H1 (cell line): Measurements from ENCODE around the gene LMX1B. TPM values are rescaled to one million over a fixed set of nuclear protein-coding genes. Genes with fewer than 3 reads are reported as not detected.

Experiments
- HDAC6 ChIP-seq: IDR thresholded peaks from one replicate; pipeline ENCODE4 v1.7.1; 2012; ENCODE audit warnings: low read depth, mild to moderate bottlenecking, inconsistent platforms, low read length, moderate library complexity
- polyA plus RNA-seq, 7 experiments: library from polyadenylated mRNA; depleted of rRNA in 3 of 7; stranded (reverse) in 5 of 7; unstranded in 2 of 7; fragments of >200 nt in 5 of 7; fragments of 200-250 nt in 2 of 7; gene quantifications; 1 replicate in 5 of 7; 2 replicates in 1 of 7; 4 replicates in 1 of 7; pipeline versions ENCODE4 v1.2.1 to v1.2.3, GENCODE V29; 2011 to 2013; ENCODE audit warnings: missing spikeins in 2 of 7, mixed read lengths in 2 of 7
- total RNA-seq: library from RNA; stranded (reverse); fragmentation: NEBNext Ultra II Directional; extraction: Animal tissue kit (Norgen Biotek cat#: 25700); gene quantifications from 2 replicates; pipeline ENCODE4 v1.2.1, GENCODE V29; 2021
- TF ChIP-seq, protein P1 (sequence below): fragments of 300-600 bp; sonication (generic); IDR thresholded peaks from 2 replicates; pipeline ENCODE4 v1.7.1; 2012; ENCODE audit warnings: low read length, moderate library complexity, mild to moderate bottlenecking, inconsistent platforms; ENCODE audit not compliant: insufficient replicate concordance
- TF ChIP-seq, protein P2 (sequence below): IDR thresholded peaks from 2 replicates; pipeline ENCODE4 v1.6.1; 2012; ENCODE audit warnings: inconsistent platforms

LMX1B gene
- total and polyA plus RNA-seq, 2 of the 8 experiments (the other 6 are each of a cell fraction or from before 2014, with no cell fraction given): 0.09 to 0.37 TPM

DNA sequence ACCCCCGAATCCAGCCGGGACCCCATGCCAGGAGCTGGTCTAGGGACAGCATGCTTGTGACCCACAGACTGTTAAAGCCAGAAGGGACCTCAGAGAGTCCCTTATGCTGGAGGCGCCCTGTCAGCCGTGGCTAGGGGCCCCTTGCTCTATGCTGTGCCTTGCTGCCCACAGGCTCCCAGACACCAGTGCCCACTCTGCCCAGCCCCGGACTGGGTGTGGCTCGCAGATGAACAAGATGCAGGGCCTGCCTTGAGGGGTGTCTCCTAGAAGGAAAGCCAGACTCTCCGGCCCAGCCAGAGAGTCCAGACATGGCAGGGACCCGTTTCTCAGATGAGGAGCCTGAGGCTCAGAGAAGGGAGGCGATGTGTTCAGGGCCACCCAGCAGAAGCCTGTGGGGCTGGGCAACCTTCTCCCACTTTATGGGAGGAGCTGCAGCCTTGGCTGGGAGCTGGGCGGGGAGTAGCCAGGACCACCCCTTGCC lies 85.7 kb downstream of the LMX1B start (continued):
- TF ChIP-seq, protein P1, sequence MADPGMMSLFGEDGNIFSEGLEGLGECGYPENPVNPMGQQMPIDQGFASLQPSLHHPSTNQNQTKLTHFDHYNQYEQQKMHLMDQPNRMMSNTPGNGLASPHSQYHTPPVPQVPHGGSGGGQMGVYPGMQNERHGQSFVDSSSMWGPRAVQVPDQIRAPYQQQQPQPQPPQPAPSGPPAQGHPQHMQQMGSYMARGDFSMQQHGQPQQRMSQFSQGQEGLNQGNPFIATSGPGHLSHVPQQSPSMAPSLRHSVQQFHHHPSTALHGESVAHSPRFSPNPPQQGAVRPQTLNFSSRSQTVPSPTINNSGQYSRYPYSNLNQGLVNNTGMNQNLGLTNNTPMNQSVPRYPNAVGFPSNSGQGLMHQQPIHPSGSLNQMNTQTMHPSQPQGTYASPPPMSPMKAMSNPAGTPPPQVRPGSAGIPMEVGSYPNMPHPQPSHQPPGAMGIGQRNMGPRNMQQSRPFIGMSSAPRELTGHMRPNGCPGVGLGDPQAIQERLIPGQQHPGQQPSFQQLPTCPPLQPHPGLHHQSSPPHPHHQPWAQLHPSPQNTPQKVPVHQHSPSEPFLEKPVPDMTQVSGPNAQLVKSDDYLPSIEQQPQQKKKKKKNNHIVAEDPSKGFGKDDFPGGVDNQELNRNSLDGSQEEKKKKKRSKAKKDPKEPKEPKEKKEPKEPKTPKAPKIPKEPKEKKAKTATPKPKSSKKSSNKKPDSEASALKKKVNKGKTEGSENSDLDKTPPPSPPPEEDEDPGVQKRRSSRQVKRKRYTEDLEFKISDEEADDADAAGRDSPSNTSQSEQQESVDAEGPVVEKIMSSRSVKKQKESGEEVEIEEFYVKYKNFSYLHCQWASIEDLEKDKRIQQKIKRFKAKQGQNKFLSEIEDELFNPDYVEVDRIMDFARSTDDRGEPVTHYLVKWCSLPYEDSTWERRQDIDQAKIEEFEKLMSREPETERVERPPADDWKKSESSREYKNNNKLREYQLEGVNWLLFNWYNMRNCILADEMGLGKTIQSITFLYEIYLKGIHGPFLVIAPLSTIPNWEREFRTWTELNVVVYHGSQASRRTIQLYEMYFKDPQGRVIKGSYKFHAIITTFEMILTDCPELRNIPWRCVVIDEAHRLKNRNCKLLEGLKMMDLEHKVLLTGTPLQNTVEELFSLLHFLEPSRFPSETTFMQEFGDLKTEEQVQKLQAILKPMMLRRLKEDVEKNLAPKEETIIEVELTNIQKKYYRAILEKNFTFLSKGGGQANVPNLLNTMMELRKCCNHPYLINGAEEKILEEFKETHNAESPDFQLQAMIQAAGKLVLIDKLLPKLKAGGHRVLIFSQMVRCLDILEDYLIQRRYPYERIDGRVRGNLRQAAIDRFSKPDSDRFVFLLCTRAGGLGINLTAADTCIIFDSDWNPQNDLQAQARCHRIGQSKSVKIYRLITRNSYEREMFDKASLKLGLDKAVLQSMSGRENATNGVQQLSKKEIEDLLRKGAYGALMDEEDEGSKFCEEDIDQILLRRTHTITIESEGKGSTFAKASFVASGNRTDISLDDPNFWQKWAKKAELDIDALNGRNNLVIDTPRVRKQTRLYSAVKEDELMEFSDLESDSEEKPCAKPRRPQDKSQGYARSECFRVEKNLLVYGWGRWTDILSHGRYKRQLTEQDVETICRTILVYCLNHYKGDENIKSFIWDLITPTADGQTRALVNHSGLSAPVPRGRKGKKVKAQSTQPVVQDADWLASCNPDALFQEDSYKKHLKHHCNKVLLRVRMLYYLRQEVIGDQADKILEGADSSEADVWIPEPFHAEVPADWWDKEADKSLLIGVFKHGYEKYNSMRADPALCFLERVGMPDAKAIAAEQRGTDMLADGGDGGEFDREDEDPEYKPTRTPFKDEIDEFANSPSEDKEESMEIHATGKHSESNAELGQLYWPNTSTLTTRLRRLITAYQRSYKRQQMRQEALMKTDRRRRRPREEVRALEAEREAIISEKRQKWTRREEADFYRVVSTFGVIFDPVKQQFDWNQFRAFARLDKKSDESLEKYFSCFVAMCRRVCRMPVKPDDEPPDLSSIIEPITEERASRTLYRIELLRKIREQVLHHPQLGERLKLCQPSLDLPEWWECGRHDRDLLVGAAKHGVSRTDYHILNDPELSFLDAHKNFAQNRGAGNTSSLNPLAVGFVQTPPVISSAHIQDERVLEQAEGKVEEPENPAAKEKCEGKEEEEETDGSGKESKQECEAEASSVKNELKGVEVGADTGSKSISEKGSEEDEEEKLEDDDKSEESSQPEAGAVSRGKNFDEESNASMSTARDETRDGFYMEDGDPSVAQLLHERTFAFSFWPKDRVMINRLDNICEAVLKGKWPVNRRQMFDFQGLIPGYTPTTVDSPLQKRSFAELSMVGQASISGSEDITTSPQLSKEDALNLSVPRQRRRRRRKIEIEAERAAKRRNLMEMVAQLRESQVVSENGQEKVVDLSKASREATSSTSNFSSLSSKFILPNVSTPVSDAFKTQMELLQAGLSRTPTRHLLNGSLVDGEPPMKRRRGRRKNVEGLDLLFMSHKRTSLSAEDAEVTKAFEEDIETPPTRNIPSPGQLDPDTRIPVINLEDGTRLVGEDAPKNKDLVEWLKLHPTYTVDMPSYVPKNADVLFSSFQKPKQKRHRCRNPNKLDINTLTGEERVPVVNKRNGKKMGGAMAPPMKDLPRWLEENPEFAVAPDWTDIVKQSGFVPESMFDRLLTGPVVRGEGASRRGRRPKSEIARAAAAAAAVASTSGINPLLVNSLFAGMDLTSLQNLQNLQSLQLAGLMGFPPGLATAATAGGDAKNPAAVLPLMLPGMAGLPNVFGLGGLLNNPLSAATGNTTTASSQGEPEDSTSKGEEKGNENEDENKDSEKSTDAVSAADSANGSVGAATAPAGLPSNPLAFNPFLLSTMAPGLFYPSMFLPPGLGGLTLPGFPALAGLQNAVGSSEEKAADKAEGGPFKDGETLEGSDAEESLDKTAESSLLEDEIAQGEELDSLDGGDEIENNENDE: no peak
- TF ChIP-seq, protein P2, sequence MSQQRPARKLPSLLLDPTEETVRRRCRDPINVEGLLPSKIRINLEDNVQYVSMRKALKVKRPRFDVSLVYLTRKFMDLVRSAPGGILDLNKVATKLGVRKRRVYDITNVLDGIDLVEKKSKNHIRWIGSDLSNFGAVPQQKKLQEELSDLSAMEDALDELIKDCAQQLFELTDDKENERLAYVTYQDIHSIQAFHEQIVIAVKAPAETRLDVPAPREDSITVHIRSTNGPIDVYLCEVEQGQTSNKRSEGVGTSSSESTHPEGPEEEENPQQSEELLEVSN: no peak
- TF ChIP-seq HDAC6: no peak
